ENCODE data around the gene MICAL2.
"Not testable (repeated sequence)": the region's sequence is repeated elsewhere in the genome, so short reads cannot be mapped to it uniquely, and the experiment has no call there.

Gene MICAL2

DNA sequence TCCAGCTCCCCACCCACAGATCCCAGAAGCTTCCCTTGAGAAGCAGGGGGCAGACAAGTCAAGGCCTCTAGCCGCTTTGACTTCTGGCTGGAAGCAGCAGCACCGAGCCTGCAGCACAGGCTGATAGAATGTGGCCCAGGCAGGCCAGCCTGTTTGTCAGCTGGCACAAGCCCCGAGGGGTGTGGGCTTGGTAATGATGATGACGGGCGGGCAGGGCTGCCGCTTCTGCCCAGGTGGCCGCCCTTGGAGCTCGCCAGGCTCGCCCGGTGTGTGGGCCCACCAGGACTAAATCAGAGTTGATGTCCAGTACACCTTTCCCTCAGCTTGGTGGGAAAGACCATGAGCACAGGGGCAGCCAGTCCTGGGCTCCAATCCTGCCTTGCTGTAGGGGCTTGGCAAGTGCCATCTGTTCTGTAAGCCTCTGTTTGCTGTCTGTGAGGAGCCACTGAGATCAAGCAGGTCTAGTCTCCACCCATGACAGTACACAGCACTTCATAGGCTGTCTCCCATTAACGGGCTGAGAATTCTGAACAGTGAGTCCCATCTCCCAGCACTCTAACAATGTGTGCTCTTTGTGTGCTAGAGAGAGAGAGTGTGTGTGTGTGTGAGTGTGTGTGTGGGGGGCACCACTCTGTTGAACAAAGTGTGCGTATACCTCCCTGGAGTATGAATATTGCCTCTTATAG, 26.8 kb downstream of the MICAL2 start:
- DNase-seq: no peak

DNA sequence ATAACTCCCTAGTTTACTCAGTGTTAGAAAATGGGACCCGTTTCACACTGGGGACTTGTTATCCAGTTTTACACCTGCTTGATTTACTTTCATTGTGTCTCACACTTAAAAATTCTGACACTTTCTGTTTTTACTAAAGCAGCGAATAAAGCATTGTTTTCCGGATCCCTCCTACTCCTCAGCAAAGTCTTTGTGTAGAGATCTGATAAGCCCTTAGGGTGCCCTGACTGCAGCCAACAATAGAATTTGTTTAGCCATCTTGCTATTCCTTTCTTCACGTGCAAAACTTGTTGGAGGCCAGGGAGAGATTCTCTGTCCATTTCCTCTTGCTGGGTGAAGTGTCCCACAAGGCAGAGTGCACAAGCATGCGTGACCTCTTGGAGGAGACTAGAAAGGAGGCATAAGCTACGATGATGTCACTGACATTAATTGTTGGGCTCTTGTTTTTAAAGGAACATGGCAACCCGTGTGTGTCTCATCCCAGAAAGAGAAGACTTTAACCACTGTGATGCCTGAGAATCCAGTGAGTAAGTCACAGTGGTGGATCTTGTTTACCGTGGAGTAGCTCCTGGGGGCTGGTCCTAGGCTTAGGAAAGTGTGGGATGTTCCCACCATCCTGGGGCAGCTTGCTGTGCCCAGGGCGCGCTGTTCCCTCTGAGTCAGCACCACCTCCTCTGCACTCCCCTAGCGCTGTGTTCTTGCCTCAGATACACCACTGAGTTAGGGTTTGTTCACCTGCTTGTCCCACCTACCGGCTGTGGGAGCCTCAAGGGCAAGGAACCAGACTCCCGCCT, 27.7 kb downstream of the MICAL2 start:
- no peak for DNase-seq

DNA sequence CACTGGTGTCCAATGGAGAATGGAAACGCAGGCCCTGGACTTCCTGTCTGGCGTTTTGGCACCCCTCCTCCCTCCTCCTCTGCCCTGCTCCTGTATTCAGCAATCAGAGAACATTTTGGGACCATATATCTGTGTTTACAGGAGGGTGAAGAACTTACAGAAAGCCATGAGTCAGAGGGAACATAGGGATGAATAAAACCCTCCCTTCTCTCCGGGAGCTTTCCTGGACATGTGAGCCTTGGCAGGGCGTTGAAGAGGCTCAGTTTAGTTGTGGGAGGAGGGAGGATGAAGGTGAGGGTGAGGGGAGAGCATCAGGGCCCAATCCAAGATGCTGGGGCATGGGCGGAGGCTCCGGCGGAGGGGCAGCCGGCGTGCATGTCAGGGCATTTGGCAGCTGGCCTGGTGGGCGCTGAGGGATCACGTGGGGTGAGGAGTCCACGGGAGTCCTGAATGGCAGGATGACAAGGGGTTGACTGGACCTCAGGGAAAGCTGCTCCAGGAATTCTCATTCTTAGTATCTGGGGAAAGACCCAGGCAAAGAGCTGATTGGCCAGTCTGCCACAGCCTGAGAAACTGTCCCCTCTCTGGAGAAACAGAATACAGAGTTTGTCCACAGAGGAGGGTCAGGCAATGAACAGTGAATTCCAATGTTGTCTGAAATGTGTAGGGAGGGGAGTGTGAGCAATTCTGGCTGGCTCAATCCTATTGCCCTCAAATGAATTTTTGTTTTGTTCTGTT, 28.9 kb downstream of the MICAL2 start:
- DNase-seq: no peak

DNA sequence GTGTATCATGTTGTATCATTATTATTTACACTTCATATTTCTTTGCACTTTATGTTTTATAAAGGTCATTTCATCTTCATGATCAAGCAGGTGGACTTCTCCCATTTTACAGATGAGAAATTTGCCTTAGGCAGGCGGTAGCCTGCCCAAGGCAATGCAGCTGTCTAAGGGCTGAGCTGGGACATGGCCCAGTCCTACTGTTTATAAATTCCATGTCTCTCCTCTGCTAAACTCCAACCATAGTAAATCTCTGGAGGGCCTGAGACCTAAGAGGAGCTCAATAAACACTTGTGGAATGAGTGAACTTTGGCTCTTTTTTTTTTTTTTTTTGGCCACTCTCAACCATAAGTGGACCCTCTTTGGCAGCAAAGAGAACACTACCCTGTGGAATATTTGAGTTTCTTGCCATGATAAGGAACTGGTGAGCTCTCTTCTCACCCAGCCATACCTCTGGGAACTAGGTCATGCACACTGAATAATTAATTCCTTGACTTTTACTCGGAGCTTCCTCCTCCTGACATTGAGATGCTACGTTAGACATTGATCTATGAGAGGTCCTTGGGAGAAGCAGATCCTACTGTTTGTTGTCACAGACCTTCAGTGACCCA, 29.9 kb downstream of the MICAL2 start:
- no peak for DNase-seq

DNA sequence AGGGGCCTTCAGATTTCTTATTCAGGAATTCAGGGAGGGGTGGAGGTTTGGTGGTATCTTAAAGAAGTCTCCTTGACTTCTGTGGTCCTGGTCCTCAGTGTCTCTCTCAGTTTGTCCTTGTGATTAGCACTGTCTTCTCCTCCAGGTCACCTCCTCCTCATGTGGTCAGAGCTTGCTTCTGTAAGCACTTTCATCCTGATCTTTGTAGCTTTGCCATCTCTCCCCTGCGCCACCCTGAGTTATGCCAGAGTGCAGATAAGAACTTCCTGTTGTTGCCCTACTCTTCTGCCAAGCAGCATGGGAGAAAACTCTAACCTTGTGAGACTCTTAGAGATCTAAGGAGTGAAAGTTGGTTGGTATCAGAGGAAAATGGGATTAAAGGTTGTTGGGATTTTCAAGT, 30.9 kb downstream of the MICAL2 start:
- no peak for DNase-seq

DNA sequence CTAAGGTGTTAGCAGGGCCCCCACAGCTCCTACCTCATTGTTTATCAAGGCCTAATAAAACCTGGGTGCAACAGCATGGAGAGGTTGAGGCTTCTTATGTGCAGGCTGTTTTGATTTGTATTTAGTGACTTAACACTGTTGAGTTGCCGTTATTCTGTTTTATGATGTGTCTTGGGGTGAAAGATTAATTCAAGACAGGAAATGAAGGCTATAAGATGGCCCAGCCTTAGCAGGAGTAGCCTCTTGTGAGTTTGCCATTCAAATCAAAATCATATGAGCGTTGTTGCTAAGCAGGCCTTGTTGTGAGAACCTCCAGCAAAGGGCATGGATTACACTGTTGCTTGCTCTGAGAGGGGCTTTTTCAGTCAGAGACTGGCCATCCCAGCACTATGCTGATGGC, 31.8 kb downstream of the MICAL2 start:
- DNase-seq: no peak

DNA sequence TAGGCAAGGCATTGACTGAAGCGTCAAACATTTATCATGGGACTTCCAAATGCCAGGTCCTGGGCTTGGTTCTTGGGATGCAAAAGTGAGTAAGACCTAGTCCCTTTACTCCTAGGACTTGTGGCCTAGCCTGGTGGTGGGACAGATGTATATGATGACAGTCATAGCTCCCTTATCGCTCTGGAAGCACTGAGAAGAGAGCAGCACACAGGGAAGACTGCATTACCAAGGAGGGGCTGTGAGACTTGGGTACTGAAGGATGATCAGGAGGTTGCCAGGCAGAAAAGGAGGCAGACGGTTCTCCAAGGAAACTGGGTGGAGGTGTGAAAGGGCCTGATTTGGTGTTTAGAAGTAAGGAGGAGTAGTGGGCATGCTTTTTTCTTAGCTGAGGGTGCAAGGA, 32.5 kb downstream of the MICAL2 start:
- no peak for DNase-seq

DNA sequence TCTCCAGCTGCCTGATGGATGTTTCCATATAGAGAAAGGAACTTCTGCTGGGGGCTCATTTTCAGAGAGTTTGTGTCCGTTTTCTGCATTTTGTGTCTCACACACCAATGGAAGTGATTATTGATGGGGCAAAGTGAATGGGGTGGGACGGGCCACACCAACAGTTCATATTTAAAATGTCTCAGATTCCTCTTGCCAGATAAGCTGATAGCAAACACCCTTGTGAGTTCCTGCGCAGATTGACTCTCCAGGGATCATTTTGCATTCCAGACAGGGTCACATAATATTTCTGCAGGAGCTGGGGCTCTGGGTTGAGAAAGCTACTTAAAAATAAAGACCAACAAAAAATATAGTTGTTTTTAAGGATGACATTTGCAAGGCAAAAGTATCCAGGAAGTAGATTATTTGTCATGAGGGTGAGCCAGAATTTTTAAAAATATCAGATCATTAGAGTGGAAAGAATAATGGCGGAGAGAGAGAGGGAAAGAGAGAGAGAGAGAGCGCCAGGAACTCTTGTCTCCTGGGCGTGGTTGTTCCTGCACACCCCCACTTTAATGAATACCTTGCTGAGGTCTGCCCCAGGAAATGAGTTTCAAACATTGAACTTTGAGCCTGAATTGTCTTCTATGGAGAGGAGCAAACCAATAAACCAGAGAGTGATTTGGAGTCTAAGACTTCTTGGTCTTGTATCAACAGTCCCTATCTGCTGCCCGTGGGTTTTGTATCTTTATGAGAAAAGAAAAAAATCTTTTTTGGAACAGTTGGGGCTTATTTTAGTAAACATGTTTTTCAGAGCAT, 33.3 kb downstream of the MICAL2 start:
- no peak for DNase-seq

DNA sequence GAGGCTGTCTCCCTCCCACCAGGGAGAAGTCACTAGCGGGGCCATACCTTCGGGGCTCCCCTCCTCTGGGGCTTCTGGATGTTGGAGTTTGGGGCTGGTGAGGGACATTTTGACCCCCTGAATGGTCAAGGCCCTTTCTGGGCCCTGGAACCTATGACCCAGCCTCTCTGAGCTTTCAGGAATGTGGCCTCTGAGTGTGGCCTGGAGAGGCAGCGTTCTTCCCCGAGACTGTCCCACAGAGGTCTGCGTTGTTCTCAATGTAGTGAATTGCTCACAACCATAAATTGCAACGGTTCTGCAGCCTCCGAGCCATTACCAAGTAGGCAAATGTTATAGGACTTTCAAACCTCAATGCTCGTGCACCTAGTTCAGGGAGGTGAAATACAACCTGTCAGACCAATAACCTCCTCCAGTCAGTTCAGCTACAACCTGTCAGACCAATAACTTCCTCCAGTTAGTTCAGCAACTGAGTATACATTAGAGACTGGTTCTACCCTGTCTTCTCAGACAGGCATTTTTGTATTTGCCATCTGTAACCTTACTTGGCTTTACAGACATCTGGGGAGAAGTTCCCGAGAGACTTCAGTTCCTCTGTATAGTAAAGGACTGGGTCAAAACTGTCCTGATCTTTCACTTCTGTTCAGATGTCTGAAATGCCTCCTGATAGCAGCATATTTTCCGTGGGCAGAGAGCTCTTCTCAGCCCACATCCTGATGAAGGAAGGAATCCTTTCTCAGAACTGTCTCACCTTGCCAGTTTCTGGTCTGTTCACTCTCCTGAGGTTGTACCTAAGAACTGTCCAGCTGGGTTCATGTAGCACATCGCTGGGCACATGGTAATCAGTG, 34.2 kb downstream of the MICAL2 start:
- no peak for DNase-seq

DNA sequence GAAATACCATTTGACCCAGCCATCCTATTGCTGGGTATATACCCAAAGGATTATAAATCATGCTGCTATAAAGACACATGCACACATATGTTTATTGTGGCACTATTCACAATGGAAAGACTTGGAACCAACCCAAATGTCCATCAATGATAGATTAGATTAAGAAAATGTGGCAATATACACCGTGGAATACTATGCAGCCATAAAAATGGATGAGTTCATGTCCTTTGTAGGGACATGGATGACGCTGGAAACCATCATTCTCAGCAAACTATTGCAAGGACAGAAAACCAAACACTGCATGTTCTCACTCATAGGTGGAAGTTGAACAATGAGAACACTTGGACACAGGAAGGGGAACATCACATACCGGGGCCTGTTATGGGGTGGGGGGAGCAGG, 36.3 kb downstream of the MICAL2 start:
- DNase-seq: not testable (repeated sequence)

DNA sequence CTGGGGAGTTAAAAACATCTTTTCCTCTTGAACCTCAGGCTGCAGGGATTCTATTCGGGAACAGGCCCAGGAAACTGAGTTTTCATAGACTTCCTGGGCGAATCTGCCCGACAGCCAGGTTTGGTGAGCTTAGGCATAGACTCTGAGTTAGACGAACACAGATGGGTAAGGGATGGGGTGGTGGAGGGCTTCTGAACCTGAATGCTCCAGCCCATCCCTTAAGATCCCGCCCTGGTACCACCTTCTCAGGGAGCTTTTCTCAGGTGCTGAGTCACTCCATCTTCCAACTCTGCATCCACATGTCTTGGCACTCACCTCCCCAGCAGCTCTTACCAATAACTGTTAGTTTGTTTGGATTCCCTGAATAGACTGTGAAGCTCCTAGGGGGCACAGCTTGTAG, 37.4 kb downstream of the MICAL2 start:
- no peak for DNase-seq

DNA sequence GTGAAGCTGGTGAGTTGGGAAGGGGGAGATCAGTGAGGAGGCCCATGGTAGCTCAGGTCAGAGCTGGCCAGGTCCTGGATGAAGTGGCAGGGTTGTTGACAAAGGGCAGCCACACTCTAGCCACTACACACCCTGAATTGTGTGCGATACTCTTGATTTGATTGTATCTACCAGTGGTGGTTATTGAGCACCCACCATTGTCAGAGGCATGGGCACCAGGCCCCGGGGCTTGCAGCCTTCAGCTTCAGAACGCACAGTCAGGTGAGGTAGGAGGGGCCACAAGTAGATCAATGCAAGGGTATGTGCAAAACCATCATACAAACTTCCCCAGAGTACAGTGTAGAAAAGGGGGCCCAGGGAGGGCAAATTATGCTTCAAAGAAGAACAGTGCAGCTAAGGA, 38.1 kb downstream of the MICAL2 start:
- DNase-seq: no peak

DNA sequence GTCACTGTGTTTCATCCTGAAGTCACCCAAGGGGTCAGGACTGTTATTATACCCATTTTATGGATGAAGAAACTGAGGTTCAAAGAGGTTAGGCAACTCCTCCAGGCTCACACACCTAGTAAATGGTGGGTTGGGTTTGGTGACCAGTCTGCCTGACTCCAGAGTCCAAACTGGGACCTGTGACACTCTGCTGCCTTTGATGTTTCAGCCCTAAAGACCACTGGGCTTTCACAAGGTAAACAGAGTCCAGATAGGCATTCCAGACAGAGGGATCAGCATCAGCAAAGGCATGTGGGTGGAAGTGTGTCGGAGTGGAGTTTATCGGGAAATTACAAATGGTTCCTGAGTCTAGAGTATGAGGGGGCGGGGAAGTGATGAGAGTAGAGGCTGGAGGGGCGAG, 38.5 kb downstream of the MICAL2 start:
- no peak for DNase-seq

DNA sequence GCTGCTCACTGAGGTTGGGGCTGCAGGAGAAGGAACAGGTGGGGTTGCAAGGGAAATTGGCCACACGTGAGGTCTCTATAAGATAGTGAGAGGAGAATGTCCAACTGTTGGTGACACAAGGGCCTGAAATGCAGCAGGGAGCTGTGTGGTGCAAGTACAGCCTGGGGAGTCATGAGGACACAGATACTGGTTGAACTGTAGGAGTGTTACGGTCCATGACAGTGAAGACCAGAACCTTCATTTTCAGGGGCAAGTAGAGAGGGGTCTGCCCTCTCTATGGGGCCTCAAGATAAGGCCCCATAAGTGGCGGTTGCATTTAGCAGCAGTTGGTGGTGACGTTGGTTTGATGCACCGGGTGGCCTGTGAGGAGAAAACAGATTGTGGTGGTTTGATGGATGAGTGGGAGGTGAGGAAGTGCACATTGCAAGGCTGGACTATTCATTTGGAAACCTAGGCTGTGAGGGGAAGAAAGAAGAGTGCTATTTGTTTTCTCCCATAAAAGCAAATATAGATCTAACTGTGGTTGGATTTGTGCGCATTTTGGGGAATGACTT, 39.4 kb downstream of the MICAL2 start:
- DNase-seq: no peak

DNA sequence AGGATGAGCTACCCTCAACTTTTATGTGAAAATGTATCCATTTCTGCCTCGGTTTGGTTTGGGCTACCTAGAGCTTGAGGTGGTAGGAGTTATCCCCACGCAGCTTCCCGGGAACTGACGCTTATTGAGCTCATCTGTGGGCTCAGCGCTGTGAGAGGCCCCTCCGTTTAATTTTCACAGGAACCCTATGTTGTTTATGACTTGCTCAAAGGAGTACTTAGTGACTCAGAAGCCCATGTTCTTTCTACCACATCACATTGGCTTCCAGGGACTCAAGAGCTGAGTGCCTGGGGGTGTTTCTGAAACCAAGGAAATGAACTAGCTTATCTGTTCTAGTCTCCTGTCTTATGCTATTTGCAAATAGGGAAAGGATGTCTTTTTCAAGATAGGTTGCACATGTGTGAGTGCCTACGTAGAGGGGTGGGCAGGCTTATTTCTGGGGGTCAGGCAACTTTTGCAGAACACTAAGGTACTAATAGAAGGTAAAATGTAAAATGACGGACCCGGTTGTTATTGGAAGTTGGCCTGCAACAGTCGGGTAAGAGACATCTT, 40.5 kb downstream of the MICAL2 start:
- DNase-seq: no peak

DNA sequence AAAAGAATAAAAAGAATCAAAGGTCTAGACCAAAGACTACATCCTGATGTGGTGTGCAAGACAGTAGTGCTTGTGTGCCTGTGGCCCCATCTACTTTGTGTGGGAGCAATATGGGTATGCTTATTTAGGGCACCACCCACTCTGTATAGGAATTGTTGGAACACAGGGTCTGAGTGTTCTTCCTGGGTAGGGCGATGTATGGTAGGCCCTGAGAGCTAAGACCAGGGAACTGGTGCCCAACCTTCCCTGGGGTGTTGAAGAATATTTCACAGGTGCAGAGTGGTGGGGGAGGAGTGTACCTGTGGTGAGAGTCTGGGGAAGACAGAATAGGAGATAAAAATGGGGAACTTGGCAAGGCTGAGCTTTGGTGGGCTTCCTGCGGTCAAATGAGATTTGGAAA, 41.9 kb downstream of the MICAL2 start:
- DNase-seq: no peak

DNA sequence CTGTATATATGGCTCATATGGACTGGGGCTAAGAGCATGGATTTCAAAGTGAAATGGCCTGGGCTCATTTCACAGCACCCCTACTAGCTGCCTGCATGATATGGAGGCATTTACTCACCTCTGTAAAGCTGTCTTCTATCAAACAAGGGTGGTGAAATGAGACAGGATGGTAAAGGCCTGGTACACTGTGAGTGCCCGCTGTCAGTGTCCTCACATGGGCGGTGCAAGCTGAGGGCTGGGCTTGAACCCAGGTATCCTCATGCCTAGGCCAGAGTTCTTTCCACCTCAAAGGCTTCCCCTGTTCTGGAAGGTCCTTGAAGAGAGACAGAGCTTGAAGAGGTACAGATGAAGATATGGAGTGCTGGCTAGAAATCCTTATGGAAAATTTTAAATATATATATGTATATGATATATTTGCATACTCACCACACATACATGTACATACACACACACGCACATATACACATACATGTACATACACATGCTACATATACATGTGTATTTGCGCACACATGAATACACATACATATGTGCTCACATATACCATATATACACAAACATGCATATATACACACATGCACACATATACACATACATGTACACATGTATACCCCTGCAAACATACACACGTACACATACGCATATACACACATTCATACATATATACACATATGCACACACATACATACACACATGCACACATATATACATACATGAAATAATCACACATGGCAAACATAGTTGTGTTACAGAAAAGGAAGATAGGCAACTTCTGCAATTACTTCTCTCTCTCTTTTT, 44.7 kb downstream of the MICAL2 start:
- DNase-seq: no peak

DNA sequence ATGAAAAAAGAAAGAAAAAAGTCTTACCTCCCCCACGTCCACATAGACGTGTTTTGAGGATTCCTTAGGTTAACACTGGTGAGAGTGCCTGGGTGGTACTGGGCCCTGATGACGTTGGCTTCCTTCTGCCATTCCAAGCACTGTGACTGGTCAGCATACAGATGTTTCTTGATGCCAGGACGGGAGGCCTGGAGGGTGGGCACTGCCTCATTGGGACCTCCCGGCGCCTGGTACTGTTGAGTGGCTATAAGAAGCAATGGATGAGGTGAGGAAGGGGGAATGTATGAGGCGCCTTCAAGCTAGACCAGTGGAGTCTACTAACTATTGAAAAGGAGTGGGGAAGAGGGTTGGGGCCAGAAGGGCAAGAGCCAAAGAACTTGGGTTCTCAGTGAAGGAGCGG, 45.3 kb downstream of the MICAL2 start:
- no peak for DNase-seq

DNA sequence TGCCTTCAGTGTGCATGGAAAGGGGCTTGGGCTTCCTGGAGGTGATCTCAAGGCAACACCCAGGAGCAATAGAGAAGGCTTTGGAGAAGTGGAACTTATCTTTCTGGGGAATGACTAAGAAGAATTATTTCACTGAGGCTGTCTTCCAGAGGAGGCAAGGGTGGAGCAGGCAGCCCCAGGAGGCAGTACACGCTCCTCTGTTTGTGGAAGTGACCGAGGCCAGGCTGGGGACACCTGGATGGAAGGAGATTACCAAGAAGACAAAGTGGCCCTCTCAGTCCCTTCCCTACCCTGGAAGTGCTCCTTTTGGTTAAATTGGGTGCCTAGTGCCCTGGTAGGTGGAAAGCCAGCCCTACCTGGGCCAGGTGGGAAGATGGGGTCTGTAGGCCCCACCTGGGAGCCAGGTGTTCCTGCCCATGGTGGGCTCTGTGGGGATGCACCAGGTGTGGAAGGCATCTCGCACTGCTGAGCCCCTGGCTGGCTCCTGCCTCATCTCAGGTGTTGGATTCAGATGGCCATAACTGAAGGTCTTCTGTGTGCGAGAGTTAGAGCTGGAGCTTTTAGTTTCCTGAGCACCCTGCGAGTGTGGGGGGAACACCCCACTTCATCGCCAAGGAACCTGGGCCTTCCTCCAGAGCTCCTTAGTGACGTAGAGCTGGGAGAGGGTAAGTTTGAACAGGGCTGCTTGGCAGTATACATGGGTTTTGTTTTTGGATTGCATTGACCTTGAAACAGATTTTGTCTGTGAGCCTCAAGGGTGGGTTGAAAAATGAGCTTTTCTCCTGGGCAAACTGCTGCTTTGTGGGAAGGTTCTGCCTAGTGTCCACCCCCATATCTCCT, 46.1 kb downstream of the MICAL2 start:
- DNase-seq: no peak
